Measurements from ENCODE around the gene GFRA1.

GFRA1 gene

DNA sequence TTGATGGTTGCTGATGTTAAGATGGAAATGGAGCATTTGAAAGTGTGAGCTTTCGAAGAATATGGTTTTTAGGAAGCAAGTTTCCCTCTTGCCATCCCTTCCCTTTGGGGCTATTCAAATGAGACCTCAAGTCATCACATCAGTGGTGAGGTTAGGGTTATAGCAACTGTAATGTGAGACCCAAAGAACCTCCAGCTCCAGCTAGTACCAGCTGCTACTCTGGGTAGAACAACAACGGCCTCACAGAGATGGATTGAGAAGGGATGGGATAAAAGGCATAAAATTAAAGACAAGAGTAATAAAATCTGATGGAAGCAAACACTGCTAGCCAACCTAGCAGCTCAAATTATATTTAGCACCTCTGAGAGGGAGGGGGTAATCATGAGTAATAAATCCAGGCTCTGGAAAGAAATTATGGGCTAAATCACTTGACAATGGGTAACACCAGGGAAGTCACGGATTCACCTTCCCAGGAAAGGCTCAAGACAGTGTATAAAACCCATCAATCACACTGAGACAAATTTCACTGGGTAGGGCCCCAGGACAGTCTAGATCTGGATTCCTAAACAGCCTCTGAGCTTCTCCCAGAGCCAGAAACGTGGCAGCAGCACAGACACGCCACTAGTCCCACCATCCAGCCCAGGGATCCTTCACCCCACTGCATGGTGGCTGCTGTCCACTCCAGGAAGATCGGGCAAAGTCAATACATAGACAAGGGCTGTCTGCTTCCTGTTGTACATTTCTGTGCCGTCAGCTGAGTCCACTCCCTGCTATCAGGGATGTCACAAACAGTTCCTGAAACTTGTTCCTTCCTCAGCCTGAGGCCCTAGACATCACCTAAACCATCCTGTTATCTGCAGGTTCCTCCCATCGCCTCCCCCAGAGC, 151.1 kb downstream of the GFRA1 start:
- no peak for DNase-seq

DNA sequence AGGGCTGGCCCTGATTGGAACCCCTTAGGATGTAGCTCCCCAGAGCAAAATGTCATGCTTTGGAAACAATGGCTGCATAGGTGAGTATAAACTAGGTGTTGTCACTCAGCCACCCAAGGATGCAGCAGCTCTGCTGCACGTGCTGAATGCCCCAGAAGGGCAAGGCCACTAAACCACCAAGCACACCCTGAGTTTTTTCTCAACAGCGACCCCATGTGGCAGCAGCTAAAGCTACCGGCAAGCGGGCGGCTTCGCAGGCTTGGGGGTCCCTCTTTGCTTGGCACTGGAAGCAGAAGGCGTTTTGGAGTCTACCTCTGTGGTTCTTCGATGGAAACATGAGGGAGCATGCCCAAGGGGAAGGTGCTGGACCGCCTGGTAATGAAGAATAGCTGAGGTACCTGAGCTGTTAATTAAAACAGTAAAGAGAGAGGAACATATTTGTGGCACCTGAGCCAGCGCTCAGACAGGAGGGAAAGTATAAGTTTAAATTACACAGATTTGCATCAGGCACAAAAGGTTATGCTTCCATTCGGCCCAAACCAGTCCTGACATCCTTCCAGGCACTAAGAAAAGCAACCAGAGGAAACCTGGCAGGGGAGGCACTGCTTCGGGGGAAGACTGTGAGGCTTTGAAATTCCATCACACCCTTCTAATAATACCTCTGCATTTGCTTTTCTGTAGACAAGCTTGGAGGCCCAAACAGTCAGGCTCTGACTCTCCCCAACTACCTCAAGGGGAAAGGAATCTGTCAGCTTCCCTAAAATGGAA, 152.1 kb downstream of the GFRA1 start:
- DNase-seq: no peak

DNA sequence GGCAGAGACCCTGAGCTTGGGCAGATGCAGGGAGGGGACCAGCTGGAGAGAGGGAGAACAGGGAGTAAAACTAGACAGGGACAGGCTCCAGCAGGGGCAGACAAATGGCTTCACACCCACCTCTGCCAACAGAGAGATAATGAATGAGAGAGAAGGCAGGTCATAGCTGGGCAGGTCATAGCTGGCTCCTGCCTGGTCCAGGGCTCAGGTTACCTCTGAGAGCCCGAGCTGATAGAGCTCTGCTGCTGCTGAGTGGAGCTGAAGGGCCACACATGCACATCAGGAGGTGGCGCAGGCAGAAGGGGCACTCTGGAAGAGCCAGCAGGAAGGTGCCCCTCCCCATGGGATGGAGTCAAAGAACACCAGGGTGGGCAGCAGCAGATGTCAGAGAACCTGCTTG, 154.2 kb downstream of the GFRA1 start:
- no peak for DNase-seq

DNA sequence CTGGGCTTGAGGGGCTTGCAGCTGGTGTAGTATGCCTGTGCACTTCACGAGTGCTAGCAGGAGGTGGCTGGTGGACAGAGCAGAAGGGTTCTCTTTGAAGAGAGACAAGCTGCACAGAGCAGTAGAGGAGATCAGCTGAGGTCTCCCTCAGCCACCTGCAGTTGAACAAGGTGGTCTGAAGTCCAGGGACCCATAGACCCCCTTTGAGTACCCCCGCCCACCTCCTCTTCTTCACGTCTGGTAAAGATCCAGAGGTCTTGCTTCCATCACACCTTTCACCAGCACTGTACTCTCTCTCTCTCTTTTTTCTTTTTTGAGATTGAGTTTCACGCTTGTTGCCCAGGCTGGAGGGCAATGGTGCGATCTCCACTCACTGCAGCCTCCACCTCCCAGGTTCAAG, 157.2 kb downstream of the GFRA1 start:
- DNase-seq: no peak

DNA sequence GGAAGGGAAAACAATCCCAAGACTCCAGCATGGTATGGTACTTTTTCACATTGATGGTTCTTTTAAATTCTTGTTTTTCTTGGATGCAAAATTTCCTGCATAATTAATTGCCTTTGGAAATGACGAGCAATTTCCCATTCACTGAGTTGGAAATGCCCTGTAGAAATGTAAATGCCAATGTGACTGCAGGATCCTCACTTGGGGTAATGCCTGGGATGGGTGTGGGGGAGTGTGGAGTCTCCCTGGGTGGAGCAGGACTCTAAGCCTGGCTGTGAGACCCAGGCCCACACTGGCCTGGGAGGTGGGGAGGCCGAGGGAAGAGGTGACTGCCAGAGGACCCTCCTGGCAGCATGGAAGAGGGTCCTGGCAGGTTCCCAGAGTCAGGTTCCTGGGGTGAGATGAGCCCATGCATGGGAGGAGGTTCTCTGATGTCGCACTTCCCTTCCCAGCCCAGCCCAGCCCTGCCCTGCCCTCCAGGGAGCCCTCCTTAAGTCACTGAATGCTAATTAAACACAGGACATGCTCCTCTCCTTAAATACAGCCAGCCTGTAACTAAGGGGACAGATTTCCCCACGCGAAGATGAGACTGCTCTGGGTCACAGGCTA, 157.9 kb downstream of the GFRA1 start:
- no peak for DNase-seq

DNA sequence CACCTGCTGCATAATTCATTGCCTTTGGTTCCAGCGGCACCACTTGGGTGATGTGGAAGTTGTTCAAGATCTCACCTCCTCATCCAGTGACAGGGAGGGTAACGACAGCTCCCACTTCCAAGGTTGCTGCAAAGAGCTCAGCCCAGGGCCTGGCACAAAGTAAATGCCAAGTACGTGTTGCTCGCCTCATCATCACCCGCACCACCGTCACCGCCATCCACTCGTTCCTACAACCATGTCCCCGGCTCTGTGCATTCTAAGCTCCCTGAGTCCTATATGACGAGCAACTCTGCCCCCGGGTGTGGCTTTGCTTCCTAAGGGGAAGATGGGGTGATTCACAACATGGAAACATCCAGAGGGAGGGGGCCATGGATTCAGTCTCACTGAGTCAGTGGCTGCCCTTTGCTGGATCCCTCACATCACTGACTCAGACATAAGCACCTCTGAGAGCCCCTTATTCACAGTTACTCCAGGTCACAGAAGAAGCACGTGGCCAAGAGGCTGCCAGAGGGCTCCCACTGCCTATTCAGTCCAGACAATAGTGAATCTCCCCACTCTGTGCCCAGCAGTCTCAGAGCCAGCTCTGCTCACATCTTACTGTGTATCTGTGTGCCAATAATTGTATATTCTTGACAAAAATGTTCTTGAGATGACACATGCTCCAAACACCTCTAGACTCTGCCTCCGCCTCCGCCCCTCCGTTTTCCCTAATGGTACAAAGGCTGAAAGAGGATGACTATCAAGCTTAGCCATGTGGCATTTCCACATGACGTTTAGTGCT, 159.1 kb downstream of the GFRA1 start:
- DNase-seq: no peak

DNA sequence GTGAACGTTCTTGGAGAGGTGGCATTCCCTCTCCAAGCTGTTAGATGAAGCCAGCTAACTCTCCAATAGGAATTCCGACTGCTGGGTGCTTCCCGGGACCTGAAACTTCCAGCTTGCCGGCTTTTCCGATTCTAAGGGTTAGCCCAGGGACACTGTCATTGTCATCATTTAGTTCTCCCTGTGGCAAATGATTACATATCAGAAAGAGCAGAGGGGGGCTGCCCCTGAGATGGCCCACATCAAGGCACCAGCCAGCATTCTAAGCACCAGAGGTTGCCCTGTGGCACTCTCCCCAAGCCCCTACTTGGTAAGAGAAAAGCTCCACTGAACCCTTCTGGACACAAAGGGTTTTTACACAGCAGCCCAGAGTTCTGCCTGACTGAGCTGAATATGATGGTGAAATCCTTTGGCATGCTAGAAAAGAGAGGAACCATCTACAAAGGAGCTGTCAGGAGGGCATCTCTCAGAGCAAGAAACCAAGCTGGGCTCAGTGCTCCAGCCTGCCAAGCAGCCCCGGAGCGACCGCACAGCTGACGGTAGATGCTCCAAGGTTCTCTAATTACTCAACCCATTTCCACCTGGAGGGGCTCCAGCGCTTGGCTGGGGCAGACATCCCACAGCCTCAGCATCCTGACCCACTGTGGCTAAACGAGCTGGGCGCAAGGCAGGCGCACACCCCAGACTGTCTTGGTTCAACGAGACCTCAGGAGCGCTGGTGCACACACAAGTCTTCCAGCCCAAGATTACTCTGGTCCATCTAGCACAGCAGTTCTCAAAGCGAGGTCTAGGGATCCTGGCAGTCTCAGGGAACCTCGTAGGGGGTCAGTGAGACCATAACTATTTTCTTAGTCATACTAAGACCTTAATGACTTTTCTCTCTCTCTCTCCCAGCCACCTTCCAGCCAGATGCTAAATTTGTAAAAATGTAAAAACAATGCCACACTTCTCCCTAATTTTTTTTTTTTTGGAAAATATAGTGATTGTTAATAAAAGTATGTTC, 160.5 kb downstream of the GFRA1 start:
- DNase-seq: no peak

DNA sequence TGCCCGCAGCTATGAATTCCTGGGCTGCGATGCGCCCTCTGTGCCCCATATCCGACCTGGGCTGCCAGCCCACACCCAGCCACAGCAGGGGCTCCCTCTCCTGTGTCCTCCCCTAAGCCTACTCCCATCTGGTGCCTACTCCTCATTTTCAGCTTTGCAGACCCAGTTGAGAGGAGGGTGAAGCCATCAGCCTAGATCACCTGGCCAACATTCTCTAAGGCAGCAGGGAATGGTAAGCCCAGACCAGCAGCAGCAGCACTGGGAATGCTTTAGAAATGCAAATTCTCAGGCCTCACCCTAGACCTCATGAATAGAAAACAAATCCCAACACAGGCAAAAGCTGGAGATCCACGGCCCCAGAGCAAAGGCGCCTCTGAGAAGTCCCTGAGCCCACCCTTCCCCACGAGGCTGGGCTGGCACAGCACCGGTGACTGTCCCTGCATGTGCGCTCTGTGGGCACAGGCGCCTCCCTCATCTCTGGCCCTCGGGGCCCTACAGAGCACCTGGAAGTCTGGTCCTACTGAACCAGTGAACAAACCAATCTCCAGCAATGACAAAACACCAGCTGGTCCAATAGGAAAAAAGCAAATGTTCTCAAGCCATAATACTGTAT, 161.4 kb downstream of the GFRA1 start:
- DNase-seq: no peak

DNA sequence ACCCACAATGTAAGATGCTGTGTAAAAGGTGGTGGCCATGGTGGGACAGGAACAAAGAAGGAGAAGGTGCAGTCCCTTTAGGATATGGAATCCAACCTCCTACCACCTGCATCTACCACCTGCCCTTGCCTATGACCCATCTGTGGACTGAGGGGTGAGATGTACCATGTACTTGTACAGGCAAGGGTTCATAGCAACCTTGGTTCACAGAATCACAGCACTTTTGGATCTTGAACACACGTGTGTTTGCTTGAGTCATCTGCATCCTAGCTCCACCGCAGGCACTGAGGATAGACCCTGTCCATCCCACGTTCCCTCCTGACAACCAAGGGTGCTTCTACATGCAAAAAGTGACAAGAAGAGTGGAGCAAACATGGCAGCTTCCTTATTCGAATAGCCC, 162.3 kb downstream of the GFRA1 start:
- no peak for DNase-seq

DNA sequence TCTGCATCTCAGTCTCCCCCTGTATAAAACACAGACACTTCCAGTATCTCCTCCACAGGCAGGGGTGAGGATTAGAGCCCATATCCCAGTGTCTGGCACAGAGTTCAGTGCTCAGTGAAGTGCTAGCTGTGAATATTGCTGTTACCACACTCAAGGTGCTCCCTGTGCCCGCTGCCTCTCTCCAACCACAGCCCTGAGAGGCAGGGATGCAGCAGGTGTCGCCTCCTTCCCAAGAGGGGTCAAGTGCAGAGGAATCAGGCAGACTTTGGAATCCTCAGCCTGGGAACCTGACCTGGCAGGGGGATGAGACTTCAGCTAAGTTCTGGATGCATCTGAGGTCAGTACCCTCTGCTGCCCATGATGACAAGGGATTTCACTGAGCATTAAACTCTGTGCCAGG, 163.1 kb downstream of the GFRA1 start:
- DNase-seq: no peak

DNA sequence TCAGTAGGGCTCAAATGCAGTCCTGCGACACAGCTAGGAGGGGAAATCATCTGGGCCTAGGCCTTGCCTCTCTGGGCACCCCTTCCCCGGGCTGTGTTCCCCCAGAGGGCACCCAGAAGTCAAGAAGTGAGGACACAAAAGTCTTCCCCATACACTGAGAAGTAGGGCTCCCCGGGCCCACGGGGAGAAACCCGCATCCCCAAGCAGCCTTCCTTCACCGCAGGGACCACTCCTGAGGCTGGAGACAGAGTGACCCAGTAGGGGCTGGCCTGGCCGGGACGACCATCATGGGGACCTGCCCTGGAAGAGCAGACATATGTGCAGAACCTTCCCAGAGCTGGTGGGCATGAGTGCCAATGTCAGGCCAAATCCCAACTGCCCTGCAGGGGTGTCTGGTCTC, 163.5 kb downstream of the GFRA1 start:
- DNase-seq: no peak

DNA sequence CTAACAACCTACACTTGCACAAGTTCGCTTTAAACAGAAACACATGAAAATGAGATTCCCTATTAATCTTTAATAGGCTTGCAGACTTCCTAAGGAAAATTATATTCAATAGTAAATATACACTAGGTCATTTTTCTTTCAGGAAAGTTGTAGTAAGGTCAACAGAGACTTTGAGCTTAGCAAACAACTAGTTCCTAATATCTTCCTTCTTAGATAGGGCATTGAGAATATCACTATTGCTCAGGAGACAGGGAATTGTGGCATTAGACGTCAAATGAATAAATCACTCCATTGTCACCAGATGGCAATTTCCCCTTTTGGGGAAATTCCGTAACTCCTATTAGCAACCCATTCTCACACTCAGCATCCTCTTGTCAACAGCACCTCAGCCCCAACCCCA, 164.9 kb downstream of the GFRA1 start:
- no peak for DNase-seq

DNA sequence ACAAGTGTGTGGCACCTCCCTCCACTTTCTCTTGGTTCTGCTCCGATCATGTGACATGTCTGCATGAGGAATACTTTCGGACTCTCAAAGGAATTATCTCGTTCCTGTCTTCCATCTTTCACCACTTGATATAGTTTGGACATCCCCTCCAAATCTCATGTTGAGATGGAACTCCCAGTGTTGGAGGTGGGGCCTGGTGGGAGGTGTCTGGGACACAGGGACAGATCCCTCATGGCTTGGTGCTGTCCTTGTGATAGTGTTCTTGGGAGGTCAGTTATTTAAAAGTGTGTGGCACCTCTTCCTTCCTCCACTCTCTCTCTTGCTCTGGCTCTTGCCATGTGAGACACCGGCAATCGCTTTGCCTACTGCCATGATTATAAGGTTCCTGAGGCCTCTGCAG, 166.4 kb downstream of the GFRA1 start:
- DNase-seq: no peak

DNA sequence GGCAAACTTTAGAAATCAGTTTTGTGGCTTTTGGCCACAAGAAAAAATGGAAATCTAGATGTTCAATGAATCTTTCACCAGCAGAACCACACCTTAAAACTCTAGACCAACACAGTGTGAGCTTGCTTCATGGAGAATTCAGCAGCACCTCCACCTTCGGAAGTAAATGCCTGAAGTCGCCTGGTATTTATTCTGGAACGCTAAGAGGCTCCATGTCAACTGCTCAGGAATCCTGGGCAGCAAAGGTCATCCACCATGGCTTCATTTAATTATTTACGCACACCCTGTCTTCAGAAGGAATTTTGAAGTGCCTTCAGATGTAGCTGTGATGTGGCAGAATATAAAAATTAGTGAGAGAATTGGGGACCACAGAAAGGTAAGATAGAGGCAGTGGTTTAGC, 167.7 kb downstream of the GFRA1 start:
- DNase-seq: no peak

DNA sequence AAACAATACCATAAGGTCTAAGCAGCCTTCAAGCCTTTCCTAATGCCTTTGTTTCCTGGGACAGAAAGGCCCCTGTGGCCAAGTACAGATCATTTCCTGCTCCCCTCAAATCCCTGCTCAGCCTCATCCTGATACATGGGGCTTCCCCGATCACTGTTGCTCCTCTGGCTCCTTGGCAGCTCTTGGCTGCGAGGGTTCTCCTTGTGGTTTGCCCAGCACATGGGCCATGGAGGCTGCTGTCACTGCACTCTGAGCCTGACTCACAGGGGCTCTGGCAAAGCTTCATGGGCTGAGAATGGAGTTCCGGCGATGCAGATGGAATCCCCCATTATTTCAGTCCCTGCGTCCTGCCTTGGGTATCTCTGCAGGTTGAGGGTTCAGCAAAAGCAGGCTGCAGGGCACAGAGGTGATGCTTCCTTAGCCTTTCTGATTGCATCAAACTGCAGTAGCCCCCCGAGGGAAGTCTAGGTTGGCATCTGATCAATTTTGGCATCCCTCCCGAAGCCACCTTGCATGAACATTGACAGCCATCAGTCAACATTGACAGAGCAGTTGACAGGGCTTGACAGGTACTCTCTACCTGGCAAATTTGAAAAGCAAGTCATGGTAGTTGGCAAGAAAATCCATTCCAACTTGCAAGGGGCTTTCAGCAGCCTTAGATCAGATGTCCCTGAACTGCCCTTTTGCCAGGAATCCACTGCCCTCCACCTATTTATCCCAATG, 168.6 kb downstream of the GFRA1 start:
- DNase-seq: no peak

DNA sequence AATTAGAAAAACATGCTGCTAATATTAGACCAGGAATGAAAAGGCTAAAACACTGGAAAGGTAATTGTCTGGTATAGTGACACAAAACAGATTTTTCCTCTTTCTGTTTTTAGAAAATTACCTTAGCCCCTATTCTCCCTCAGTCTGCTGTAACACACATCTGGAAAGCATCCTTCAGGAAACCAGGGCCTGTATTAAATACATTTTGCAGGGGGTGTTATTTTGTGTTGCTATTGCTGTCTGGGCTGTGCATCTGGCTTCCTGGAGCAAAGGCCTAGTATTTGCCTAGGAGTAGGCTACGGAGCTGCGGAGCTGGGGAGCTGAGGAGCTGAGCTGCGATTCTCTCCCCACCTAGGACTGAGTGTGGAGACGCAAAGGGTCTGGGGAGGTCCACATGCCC, 169.3 kb downstream of the GFRA1 start:
- DNase-seq: no peak

DNA sequence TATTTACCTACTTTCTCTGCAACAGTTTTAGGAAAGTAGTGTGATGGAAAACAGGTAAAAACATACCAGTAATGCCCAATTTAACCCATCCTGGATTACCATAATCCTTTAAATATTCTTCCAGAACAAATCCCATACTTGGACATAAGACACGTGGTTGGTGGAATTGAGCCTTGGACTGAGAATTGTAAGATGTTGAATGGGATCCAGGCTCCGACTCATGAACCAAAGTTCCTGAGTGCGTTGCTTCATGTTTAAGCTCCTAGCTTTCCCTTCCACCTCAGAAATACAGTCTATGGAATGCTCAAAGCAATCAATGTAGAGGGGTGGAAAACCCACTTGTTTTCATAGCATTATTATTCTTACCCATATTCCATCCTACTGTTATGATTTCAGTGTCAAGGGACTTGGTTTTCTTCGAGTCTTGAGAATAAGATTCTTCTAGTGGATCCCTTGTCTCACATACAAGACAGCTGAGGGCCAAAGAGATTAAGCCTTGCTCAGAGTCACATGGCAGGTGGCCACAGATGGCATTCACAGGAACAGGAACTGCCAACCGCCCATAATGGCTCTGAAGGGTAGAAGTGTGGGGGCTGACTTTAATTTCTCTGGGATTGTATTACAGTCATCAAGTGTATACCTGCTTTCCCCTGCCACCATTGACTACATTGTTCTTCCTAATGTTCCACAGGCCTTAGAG, 171.2 kb downstream of the GFRA1 start:
- no peak for DNase-seq

DNA sequence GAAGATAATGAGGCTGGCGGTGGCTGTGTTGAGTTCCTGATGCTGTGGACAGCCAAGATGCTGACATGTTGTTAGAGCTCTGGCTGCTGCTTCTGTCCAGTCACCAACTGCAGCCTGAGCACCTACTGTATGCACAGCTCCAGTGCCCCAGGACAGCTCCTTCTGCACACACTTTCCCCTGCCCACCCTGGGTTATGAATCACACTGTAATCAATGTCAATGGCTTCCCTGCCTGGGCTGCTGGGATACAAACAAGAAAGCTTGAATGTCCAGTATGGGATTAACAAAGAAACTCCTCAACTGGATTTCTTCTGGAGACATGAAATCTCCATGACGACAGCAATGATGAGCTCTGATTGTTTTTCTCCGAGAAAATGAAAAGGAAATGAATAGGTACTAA, 172.0 kb downstream of the GFRA1 start:
- no peak for DNase-seq

DNA sequence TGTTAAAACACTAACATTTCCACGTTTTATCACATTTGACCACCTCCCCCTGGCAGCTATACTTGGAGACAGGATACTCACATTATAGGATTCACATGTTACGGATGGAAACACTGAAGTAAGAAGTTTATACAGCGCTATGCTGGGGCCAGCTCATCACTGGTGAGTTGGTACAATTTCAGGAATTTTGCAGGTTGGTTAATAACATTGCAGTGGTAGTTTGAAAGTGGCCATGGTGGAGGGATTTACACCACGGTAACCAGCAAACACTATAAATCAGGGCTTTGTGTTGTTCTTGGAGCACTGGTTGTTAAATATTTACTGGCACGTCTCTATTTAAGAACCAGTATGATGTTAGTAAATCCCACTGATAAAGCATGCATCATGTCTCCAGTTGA, 174.0 kb downstream of the GFRA1 start:
- no peak for DNase-seq

All from effector CD4-positive, alpha-beta T cell (primary cell).